Lower leg skin (tissue), 3 donors: Measurements from ENCODE around the gene SMIM9.

Experiments used
- CTCF ChIP-seq, 3 donors: fragments of 450-650 bp; IDR thresholded peaks; one replicate each; pipeline ENCODE4 v1.5.1; 2016; ENCODE audit warnings: antibody characterized with exemption in 3 of 3, mild to moderate bottlenecking in 3 of 3, moderate library complexity in 2 of 3
- POLR2A ChIP-seq, 2 donors: fragments of 450-650 bp; IDR thresholded peaks; one replicate each; pipeline ENCODE4 v1.6.1; 2016 to 2017; ENCODE audit warnings: antibody characterized with exemption in 2 of 2, mild to moderate bottlenecking in 1 of 2, moderate library complexity in 1 of 2

- TF ChIP-seq CTCF (IDR thresholded peaks at IDR 0.05) (no peak), POLR2A (IDR thresholded peaks at IDR 0.05) (no peak)
Observed at GRCh38 chrX:154785716-154786115, 48.7 kb downstream of the SMIM9 start.
